K562 treated with DMSO at 1 percent for 12 hours (cell line): Measurements from ENCODE around the gene PUS7. TPM values are rescaled to one million over a fixed set of nuclear protein-coding genes. Genes with fewer than 3 reads are reported as not detected.

Source experiments
- total RNA-seq: library from RNA; unstranded; fragments of 300-600 nt; gene quantifications from 2 replicates; pipeline ENCODE4 v1.2.3, GENCODE V29; 2022; ENCODE audit not compliant: insufficient read depth

PUS7 gene, protein sequence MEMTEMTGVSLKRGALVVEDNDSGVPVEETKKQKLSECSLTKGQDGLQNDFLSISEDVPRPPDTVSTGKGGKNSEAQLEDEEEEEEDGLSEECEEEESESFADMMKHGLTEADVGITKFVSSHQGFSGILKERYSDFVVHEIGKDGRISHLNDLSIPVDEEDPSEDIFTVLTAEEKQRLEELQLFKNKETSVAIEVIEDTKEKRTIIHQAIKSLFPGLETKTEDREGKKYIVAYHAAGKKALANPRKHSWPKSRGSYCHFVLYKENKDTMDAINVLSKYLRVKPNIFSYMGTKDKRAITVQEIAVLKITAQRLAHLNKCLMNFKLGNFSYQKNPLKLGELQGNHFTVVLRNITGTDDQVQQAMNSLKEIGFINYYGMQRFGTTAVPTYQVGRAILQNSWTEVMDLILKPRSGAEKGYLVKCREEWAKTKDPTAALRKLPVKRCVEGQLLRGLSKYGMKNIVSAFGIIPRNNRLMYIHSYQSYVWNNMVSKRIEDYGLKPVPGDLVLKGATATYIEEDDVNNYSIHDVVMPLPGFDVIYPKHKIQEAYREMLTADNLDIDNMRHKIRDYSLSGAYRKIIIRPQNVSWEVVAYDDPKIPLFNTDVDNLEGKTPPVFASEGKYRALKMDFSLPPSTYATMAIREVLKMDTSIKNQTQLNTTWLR
- total RNA-seq, result 5.0 and 12.7 TPM in 2 replicates

DNA sequence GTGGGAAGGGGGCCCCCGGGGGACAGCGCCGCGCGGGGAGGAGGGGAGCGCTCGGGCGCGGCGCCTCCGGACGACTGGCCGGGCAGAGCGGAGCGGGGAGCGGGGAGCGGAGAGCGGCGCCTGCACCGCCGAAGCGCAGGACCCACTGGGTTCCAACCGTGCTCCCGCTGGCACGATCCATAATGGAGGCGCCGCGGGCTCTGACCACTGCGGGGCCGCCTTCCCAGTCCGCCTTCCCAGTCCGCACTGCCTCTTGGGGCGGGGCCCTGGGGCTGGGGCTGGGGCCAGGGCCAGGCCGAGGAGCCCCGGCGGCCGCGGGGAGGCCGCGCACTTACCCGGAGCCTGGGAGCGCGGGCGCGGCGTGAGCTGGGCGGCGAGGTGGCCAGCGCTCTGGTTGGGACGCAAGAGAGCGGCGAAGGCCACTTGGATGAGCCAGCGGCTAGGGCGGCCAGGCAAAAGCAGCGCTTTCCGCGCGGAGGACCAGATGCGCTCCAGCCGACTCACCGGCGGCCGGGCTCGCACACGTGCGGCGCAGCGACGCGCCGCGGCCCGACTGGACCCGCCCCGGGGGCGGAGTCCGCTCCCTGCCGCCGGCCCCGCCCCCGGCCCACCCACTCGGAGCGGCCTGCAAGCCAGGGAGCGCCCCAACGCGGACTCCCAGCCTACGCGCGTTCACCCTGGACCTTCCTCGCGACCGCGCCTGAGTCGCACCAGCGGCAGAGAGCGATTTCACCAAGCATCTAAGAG lies at the start of gene PUS7:
Gene PUS7 (minus strand): TSS at position 555 of the 747 bp plus-strand sequence. CDS start 13,759 bp downstream, outside the sequence.

DNA sequence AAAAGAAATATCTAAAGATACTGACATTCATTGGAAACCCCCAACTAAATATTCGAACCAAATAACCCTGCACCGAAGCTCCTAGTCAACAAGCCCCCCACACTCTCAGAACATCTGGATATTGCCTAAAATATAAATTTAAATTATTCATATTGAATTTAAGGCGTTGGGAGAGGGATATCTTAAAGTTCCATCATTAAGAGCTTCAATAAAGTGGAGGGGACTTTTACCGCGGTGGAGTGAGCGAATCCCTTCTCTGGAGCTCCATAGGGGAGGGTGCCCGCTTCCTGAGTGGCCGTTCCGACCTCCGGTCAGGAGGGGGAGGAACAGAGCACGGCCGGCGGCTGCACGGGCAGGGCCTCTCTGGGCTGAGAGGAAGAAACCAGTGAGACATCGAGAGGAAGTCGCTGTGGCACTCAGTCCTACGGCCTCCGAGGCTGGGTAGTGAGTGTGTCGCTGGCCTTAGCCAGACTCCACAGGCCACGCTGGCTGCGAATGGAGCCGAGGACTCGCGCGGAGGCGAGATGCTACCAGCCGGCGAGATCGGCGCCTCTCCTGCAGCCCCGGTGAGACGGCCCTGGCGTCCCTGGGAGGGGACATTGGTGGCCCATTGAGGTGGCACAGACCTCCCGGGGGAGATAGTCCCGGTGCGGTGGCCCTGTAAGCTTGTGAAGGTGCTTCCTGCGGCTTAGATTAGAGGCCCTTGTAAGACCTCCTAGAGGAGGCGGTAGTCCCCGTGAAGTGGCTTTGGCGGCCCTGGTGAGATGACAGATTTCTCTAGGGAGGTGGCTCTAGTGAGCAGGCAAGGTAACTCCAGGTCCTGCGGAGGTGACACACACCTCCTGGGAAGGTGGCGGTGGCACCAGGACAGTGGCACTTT lies 10.0 kb upstream of the PUS7 start, which contains the start of gene RINT1:
Gene RINT1 (plus strand): TSS at position 410 of the 880 bp plus-strand sequence. CDS start 115 bp downstream, at position 525.

Other genes with a start within 250 kb of the PUS7 start
- 17.0 and 58.5 TPM in 2 replicates for gene SRPK2, start 133.3 kb downstream of the PUS7 start, total RNA-seq
- gene RINT1, start 9.9 kb upstream of the PUS7 start, total RNA-seq, result 25.5 and 36.8 TPM in 2 replicates
- 2.5 and 8.1 TPM in 2 replicates for gene EFCAB10, start 59.2 kb upstream of the PUS7 start, total RNA-seq